NCI-H1436 treated with DMSO at 0.1 percent for 48 hours (cell line): ENCODE data around the gene SORCS2.
"Not testable (repeated sequence)": the region's sequence is repeated elsewhere in the genome, so short reads cannot be mapped to it uniquely, and the experiment has no call there.

ENCODE experiments used
- DNase-seq: peaks from one replicate; lab custom pipeline; 2025; lab: John Stamatoyannopoulos, UW

The SORCS2 gene

DNA sequence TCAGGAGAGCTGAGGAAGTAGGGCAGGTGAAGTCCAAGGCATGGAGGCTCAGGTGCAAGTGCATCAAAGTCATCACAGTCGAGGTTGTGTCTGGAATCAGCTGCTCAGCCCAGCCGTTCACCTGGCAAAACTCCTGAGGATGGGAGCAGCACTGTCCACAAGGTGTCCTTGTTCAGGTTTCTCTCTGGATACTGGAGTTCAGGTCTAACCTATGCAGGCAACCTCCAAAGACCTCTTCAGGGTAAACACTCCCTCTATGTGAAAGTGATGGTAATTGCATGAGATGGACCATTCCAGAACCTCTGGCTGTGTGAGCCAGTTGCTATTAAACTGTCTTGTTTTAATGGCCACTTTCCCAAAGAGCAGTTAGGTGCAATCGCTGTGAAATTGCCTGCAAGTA is 362.6 kb downstream of the SORCS2 start:
- DNase-seq = no peak

DNA sequence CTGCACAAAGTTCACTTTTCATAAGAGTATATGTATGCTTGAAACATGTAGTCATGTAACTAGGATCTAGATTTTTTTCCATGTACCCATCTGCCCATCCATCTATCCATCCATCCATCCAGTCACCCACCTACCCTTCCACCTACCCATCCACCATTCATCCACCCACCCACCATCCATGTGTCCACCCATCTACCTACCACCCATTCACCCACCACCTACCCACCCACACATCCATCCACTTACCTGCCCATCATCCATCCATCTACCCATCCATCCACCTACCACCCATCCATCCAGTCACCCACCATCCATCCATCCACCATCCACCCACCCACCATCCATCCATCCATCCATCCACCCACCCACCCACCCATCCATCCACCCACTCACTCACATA is 364.2 kb downstream of the SORCS2 start:
- DNase-seq = no peak

DNA sequence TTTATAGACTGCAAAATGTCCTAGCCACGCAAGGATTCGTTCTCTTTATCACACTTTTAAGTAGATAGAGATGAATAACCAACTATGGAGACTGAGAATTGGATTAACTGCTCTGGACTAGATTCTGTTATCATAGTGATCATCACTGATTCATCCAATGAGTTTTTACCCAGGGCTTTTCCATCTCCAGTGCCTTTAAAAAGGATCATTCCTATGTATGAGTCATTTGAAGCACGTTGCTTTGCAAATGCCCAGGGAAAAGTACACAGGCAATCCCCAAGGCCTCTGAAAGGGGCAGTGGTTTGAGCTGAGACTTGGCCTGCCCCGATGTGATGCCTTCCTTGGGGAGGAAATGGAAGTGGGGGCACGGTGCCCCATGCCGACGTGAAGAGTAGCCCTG is 365.1 kb downstream of the SORCS2 start:
- DNase-seq = no peak

DNA sequence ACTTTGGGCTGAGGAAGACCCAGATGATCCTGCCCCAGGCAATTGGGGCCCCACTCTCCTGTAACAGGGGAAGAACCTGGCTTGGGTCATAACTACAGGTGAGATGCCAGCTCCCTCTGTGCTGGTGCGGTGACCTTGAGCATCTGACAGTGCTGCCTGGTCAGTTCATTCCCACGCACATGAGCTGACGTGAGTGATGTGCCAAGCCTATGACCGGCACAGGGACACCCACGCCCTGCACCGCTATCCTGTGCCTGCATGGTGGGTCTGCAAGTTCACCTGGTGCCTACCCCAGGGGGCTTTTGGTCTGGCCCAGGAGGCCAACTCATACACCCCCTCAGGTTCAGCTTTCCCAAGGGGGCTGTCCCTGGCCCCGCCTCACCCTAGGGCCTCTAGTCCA is 366.1 kb downstream of the SORCS2 start:
- no peak for DNase-seq

DNA sequence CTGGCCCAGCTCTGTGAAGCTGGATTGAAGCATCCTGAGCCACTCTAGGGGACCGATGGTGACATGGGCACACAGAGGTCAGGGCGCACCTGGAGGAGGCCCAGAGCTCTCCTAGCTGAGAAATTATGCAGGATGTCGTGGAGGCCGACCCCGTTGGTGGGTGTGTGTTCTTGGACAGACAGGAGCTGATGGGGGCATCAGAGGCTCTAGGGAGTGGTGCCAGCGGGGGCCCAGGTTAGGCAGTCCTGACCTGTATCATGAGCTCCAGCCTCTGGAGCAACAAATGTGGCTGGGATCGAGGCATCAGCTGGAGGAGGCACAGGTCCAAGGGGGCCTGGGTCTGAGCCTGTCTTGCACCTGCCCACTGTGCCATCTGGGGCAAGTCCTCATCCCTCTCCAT is 367.0 kb downstream of the SORCS2 start:
- no peak for DNase-seq

DNA sequence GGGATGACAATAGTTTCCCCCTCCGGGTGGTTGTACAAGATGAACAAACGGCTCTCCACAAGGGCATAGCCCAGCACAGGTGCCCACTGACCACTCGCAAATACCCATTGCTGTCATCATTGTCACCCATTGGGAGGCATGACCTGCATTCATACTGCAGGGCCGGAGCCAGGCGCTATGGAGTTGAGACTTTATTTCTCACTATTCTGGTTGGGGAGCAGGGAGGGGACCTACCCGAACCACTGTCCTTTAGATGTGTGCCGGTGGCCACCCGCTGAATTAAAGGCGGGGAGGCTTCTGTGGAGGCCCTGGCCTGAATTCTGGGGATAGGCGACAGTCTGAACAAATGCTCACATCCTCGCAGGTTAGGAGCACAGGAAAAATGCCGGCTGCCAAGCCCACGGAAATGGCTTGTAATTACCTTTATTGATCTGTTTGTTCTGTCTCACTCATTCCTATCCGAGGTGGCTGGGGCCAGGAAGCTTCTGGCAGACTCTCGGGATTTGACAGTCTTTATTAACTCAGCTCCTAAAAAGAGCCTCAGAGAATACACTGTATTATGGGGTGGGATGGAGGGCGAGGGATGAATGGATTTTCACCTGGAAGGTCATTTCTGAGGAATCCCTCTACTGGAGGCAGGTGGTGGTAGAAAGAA is 367.5 kb downstream of the SORCS2 start:
- DNase-seq = no peak

DNA sequence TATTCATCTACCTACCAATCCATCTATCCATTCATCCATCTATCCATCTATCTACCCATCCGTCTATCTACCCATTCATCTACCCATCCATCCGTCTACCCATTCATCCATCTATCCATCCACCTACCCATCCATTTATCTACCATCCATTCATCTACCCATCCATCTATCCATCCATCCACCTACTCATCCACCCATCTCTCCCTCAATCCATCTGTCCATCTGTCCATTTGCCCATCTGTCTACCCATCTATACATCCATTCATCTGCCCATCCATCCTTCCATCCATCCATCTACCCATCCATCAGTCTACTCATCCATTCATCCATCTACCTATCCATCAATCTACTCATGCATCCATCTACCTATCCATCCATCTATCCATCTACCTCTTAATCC is 369.2 kb downstream of the SORCS2 start:
- DNase-seq = no peak

DNA sequence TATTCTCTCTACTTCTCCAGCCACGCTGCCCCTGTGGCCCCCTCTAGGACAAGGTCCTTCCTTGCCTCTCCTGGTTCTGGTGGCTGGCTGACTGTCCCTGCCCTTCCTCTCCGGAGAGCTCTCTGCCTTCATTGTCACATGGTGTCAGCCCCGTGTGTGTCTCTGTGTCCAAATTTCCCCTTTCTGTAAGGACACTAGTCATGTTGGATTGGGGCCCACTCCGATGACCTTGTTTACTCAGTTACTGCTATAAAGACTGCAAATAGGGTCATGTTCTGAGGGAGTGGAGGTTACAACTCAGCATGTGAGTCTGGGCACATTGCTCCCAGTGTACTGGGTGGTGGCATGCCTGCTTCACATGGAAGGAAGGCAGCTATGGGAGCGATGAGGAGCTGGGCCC is 371.9 kb downstream of the SORCS2 start:
- DNase-seq = no peak

DNA sequence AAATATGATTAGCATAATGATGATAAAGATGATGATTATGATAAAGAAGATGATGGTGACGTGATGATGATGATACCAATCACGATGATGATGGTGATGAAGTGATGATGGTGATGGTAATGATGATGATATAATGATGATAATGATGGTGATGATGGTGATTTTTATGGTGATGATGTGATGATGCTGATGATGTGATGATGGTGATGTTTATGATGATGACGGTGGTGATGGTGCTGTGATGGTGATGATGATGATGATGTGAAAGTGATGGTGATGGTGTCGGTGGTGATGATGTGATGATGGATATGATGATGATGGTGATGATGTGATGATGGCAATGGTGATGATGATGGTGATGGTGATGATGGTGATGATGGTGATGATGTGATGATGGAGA is 373.1 kb downstream of the SORCS2 start:
- no peak for DNase-seq

DNA sequence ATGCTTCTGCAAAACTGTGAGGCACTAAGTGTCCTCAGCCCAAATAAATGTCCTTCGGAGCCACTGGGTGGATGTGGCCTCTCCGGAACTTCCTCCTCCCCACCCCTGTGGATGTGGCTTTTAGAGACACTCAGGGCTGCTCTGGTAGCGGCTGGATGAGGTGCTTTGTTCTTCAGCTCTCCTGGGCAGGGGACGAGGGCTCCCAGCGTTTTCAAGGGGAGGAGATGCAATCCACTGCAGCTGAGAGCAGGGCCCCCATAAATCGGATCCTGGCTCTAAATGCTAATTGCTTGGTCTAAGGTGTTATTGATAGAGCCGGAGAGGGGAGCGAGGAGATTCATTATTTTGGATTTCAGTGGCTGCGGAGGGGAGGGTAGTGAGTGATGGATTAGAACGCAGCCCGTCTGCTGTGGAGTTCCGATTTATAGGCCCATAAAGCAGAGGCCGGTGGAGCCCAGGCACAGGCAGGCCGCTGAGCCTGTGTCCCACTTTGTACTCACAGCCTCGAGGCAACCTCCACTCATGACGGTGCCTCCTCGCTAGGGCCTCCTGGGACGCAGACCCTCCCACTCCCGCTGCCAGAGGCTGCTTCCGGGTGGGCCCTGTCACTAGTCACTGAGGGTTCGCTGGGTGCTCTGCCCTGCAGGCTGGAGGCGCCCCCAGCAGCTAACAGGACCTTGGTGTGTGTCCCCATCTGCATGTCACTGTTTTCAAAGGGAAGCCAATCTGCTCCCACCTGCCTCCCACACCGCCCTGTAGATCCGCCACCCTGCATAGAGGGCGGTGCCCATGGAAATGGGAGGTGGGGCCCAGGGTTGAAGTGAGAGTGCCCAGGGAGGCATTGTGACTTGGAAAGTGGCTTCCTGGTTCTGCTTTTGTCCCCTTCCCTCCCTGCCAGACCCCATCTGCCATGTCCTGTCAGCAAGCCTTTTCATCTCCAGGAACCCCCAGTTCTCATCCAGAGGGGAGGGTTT is 377.8 kb downstream of the SORCS2 start:
- no peak for DNase-seq

DNA sequence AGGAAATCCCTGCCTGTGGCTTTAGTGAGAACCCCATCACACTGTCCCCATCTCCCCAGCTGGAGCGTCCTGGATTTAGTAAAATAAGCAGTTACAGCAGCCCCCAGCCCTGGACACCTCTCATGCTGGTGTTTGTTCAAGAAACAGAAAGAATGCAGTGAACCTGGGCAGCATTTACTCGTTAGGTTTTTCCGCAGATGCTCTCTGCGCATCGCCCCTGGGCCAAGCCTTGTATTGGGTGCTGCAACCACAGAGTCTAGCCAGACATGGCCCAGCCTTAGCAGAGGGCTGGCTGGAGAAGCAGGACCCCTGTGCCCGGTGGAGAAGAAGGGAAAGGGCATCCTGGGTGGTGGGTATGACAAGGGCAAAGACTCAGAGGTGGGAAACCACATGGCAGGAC is 378.7 kb downstream of the SORCS2 start:
- no peak for DNase-seq

DNA sequence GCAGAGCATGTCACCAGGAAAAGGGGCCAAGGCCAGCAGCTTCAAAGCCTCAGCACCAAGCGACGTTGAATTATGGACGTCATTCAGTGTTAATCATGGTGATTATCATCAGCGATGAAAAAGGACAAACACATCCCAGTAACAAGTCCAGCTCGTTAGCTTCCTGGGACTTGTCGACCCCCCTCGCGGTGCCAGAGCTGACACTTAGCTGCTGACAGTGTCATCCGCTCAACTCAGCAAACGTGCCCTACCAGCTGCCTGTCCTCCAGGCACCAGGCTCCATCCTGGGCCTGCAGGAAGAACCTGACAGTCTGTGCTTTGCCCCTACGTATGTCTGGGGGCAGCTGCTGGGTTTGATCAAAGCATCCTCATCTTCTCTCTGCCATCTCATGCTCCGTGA is 379.4 kb downstream of the SORCS2 start:
- DNase-seq = no peak

DNA sequence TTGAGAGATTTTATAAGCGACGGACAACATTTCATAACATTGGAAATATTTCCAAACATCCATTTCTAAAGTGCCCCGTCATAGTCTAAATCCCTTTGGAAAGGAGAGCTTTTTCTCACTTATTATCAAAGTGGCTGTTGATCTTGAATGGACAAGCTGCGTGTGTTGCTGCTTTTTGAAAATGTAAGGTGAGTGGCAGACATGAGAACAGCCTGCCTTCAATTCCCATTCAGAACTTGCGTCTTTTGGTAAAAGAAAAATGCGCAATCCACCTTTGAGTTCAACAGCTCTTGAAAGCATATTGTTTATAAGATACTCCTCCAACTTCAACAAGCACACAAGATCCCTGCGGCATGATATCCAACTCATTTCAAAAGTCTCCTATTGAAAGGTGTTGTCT is 380.6 kb downstream of the SORCS2 start:
- no peak for DNase-seq

DNA sequence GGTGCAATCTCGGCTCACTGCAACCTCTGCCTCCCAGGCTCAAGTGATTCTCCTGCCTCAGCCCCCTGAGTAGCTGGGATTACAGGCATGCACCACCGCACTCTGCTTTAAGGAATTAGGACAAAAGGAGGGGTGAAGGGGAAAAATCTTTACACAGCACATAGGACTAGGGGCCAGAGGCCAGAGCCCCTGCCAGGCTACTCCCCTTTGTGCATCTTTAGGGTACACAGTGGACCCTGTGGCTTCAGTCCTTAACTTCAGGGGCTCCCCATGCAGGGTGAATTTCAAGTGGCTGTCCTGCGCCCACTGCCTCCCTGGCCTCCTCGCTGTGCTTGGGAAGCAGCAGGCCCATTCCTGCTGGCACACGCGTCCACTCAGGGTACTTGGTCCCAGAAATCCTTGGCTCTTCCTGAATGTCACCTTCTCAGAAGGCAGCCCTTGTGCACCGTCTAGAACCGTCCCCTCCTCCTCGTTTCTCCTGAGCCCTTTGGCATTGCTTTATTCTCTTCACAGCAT is 381.3 kb downstream of the SORCS2 start:
- DNase-seq = no peak

DNA sequence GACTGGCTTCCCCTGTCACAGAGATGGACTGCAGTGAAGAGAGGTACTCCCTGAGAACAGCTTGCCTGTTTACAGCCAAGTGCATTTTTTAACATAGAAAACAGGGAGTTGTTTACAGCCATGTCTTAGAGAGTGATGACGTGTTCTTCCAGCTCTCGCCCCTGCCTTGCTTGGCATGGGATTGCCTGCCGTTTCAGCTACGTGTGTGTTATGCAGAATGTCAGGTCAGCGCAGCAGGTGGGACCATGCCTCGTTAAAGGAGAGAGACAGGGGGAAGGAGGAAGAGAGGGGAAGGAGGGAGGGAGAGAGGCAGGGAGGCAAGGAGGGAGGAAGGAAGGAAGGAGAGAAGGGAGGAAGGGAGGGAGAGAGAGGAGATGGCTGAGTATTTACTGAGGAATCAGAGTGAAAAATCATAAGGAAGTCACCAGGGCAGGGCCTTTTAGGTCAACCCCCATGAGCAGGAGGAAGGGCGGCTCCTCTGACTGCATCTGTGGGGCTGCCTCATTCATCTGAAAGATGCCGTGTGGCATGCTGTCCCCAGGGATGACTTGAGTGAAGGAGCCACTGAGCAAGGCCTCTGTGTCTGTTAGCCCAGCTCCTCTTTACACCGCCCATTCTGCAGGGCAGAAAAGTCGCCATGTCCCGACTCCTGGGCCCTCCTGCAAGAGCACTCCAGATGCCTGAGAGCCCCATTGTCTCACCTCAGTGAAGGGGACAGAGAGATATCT is 382.1 kb downstream of the SORCS2 start:
- DNase-seq = no peak

DNA sequence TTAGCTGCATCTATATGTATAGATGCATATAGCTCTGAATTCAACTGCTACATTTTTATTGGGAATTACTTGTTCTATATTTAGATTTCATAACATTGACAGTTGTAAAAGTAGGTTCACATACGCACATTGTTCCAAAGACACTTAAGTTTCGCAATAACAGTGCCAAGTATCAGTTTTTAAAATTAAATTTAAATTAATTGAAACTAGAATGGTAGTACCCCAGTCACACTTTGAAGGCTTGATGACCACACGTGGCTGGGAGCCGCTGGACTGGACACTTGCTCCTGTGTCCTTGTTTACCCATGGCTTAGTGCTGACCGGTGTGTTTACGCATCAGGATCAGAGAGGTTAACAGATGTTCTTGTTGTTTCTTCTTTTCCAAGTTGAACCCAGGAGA is 383.1 kb downstream of the SORCS2 start:
- DNase-seq = no peak

DNA sequence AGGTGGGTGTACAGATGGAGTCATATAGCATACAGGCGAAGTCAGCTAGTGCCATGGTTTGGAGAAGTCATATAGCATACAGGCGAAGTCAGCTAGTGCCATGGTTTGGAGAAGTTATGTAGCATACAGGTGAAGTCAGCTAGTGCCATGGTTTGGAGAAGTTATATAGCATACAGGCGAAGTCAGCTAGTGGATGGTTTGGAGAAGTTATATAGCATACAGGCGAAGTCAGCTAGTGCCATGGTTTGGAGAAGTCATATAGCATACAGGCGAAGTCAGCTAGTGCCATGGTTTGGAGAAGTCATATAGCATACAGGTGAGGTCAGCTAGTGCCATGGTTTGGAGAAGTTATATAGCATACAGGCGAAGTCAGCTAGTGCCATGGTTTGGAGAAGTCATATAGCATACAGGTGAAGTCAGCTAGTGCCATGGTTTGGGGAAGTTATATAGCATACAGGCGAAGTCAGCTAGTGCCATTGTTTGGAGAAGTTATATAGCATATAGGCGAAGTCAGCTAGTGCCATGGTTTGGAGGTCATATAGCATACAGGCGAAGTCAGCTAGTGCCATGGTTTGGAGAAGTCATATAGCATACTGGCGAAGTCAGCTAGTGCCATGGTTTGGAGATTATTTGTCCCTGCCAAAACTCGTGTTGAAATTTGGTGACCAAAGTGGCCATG is 385.2 kb downstream of the SORCS2 start:
- not testable (repeated sequence) for DNase-seq

DNA sequence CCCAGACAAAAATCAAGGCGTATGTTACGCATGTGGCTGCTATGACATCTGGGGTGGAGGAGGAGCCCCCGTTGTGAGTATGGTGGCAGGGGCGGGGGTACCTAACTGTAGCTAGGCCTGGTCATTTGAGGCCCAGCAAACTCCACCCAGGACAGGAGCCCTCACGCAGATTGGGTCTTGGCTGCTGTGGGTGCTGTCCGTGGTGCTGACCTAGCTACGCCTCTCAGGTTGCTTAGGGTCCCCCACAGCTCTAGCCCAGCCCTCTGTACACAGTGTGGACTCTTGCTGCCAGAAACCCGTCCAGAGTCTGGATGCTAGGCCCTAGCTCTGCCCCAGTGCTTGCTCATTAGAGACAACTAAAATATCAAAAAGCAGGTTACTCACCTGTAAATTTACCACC is 389.1 kb downstream of the SORCS2 start:
- no peak for DNase-seq

DNA sequence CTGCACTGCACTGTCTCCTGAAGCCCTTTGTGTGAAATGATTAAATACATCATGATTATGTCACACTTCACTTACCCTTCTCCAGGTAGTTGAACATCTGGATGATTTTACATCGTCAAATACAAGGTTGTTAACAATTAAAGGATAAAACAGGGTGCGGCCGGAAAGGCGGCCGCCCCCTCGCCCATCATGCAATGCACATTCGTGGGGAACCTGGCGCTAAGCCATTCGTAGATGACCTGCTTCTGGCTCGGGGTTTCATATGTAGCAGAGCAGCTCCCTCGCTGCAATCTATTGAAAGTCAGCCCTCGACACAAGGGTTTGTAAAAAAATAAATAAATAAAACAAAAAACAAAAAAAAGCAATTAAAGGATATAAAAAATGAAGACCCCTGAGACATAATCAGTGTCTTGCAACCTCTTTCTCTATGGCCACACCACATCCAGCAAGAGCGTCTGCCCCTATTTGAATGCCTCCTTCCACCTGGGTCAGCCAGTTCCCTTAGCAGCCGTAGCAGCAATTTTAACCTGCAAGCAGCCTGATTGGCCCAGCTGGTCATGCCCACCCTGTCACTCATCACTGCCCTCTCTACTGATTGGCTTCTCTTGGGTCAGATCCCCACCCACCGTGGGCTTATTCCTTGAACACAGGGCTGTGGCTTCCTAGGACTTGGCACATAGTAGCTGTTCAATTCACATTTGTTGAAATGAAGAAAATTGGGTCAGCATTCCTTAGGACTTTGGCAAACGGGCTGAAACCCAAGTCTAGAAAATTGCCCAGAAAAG is 390.2 kb downstream of the SORCS2 start:
- peak; percentile 84 for DNase-seq

DNA sequence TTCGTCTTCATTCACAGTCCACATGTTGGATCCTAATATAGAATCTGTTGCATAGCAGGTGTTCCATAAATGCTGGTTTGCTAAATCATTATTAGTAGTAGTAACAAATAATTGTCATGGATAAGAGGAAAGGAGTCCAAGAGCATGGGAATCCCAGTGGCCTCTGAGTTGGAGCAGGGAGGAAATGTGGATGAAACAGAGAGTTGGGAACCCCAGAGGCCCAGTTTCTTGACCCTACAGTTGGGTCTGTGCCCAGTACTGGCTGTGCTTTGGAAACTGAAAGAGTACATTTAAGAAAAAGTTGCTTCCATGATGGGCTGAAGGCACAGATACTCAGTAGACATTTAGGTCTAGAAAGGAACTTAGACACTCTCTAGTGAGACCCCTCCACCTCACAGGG is 391.8 kb downstream of the SORCS2 start:
- DNase-seq = no peak

DNA sequence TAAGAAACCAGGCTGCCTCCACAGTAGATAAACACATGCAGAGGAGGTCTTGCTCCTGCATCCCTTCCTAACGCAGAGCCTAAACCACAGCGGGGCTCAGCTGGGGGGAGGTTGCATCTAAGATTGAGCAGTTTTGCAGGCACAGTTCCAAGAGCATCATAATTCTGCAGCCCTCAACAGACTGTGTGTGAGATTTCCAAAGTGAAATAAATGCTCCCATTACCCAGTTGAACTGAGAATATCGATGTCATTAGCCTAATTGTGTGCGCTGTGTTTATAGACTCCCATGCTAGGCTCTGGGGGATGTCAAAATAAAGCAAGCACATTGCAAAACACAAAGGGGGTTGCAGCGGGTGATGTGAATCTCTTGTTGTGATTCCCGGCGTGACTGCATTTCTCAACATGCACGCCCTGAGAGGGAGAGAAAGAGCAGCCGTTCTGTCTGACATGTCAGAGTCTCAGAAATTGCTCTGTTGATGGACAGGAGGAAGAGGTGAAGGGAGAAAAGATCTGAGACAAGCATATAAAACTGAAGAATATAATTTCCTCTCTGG is 392.3 kb downstream of the SORCS2 start:
- DNase-seq = no peak
